OCI-LY7 (cell line): ENCODE measurements around the gene GH1. TPM values are rescaled to one million over a fixed set of nuclear protein-coding genes. Genes with fewer than 3 reads are reported as not detected.

Experiments
- BruUV-seq: library from RNA; stranded (reverse); fragments of 400-500 nt; replicated peaks from 2 replicates; lab custom pipeline; 2021; lab: Mats Ljungman, UMichigan
- CTCF ChIA-PET: fragments of 300-600 bp; sonication (Branson Sonifier 250); formaldehyde crosslinking; loops from one replicate; lab custom pipeline; 2022; ENCODE audit warnings: antibody characterized with exemption; ENCODE audit not compliant: unreplicated experiment; lab: Charles Lee
- POLR2A ChIA-PET: fragments of 300-600 bp; sonication (Branson Sonifier 250); formaldehyde crosslinking; loops from one replicate; lab custom pipeline; 2022; ENCODE audit warnings: antibody characterized with exemption; lab: Charles Lee
- DNase-seq: peaks from one replicate; pipeline ENCODE4 v3.0.0-alpha.2; 2015; ENCODE audit warnings: low spot score
- H2AFZ ChIP-seq: fragments of 200-600 bp; sonication (generic), shearing (Covaris generic); 2 replicates; pipeline ENCODE4 v1.6.1; 2014; ENCODE audit warnings: mild to moderate bottlenecking, antibody characterized with exemption, low read length, moderate library complexity
- H3K27ac ChIP-seq: fragments of 200-600 bp; sonication (generic); 2 replicates; pipeline ENCODE4 v1.5.1; 2014; ENCODE audit warnings: mixed run types, low read depth, mild to moderate bottlenecking, moderate library complexity, low read length, inconsistent platforms; ENCODE audit not compliant: poor library complexity, severe bottlenecking
- H3K36me3 ChIP-seq: fragments of 200-600 bp; sonication (generic); 2 replicates; pipeline ENCODE4 v1.6.1; 2014; ENCODE audit warnings: mild to moderate bottlenecking, antibody characterized with exemption, low read length, moderate library complexity, mixed read lengths; ENCODE audit not compliant: insufficient read depth
- H3K4me1 ChIP-seq: fragments of 200-600 bp; sonication (generic); 2 replicates; pipeline ENCODE4 v1.5.1; 2014; ENCODE audit warnings: mild to moderate bottlenecking, low read length; ENCODE audit not compliant: insufficient read depth, poor library complexity, severe bottlenecking
- H3K4me2 ChIP-seq: fragments of 200-600 bp; sonication (generic); 2 replicates; pipeline ENCODE4 v1.6.1; 2014; ENCODE audit warnings: mild to moderate bottlenecking, low read length
- H3K4me3 ChIP-seq: fragments of 200-600 bp; sonication (generic); 2 replicates; pipeline ENCODE4 v1.5.1; 2014; ENCODE audit warnings: mild to moderate bottlenecking, low read depth, low read length; ENCODE audit not compliant: poor library complexity, severe bottlenecking
- H3K79me2 ChIP-seq: fragments of 200-600 bp; sonication (generic); 2 replicates; pipeline ENCODE4 v1.6.1; 2016; ENCODE audit warnings: low read depth, mild to moderate bottlenecking, low read length, moderate library complexity, mixed read lengths; ENCODE audit not compliant: insufficient read depth
- H3K9me2 ChIP-seq: fragments of 200-600 bp; sonication (generic); 2 replicates; pipeline ENCODE4 v1.6.1; 2016; ENCODE audit warnings: mild to moderate bottlenecking, low read length, mixed read lengths; ENCODE audit not compliant: insufficient read depth
- H3K9me3 ChIP-seq: fragments of 200-600 bp; sonication (generic); 2 replicates; pipeline ENCODE4 v1.6.1; 2014; ENCODE audit warnings: mild to moderate bottlenecking, mixed run types, low read length, mixed read lengths
- H4K20me1 ChIP-seq: fragments of 200-600 bp; sonication (generic); 2 replicates; pipeline ENCODE4 v1.6.1; 2014; ENCODE audit warnings: mild to moderate bottlenecking, antibody characterized with exemption, low read length, moderate library complexity, mixed read lengths; ENCODE audit not compliant: insufficient read depth
- CTCF ChIP-seq: fragments of 200-600 bp; sonication (generic); conservative IDR thresholded peaks from 2 replicates; pipeline ENCODE4 v1.5.1; 2014; ENCODE audit warnings: mild to moderate bottlenecking, antibody characterized with exemption, low read length, moderate library complexity, mixed read lengths
- EZH2phosphoT487 ChIP-seq: fragments of 200-600 bp; sonication (generic); IDR thresholded peaks from 2 replicates; pipeline ENCODE4 v1.6.1; 2018; ENCODE audit warnings: low read depth, borderline replicate concordance, mild to moderate bottlenecking, mixed run types, antibody characterized with exemption, low read length, moderate library complexity, mixed read lengths
- intact Hi-C: fragments of 100-400 bp; cut with micrococcal nuclease; formaldehyde crosslinking; loops from one replicate; pipeline ENCODE4 v1.10.0; 2022; ENCODE audit not compliant: unreplicated experiment
- total RNA-seq, 2 experiments: library from RNA; depleted of rRNA in 1 of 2; stranded (reverse); fragments of >200 nt in 1 of 2; shearing (Covaris generic) in 1 of 2; gene quantifications; 2 replicates each; pipeline ENCODE4 v1.2.3, GENCODE V29; 2014 to 2022

GH1 gene
- total RNA-seq, 2 experiments from 2014 or later: 4.3 TPM; not detected in 1

DNA sequence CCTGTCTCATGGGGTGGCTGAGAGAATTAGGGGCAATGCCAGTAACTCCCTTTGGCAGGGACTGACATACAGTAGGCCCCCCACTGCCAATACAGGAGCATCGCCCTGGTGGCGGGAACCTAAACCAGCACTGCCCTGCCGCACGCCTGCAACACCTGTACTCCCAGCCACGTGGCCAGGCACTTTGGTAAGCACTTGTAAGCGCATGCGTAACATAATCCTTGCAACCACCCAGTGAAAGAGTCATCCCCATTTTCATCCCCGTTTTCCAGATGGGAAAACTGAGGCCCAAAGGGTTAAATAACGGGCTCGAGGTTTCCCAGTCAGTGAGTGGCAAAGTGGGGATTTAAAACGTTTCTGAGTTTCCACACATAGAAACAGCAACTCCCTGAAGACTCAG is 36.6 kb upstream of the GH1 start:
- no TSS peak for BruUV-seq
- Histone ChIP-seq H3K4me3 (peak overlapping the region; percentile 5), H3K9me2 (no peaks in the 10 kb centered on the region), H4K20me1 (no peaks in the 10 kb centered on the region), H3K27ac (peak overlapping the region; percentile 89), H3K4me1 (peaks cover 42% of the 10 kb centered on the region), H3K36me3 (no peaks in the 10 kb centered on the region), H3K4me2 (peak overlapping the region; percentile 80), H3K79me2 (no peaks in the 10 kb centered on the region), H3K9me3 (no peaks in the 10 kb centered on the region), H2AFZ (peak overlapping the region; percentile 64; the same call in 1 of the 2 replicates)
- POLR2A ChIA-PET: interaction anchor here (1.2 to 1.7 kb wide), 4 partner anchors 9 to 35 kb away, joined by 4 to 10 read pairs (median 6); partner anchors contain the start of gene CD79B
- peak; percentile 45 for DNase-seq
- CTCF ChIA-PET: interaction anchor here (0.7 to 2.2 kb wide), 4 partner anchors 9 to 58 kb away, joined by 3 to 17 read pairs (median 6); partner anchors contain the start of gene GH1
- intact Hi-C loops: loop anchor here (2.0 kb wide), 2 partner anchors 36 to 178 kb away; no protein-coding TSS in a partner anchor
- TF ChIP-seq EZH2phosphoT487 (no peak), CTCF (no peak)

DNA sequence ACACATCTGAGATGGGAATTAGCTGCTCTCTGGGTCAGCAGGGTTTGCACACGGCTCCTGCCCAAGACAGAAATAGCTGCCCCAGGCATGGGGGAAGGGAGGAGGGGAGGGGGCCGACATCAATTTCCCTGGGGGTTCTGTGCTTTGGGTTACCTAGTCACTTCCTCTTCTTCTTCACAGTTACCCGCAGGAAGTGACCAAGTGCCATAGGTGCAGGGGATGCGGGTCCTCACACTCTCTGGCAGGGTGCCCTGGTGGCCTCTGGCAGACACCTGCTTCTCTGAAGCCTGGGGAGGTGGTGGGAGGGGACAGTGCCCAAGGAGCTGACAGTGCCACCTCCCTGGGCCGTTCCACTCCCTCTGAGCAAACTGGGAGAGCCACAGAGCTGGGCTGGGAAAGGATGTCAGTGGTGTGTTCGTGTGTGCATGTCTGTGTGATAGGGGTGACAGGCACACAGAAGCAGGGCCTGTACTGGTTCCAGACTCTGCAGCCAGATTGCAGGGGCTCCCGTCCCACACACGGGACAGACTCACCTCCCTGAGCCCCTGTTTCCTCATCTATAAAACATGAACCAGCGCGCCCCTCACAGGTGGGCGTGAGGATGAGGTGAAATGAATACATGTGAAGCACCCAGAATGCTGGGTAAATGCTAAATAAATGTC is 35.9 kb upstream of the GH1 start:
- POLR2A ChIA-PET: interaction anchor here (0.6 to 1.7 kb wide), 6 partner anchors 8 to 35 kb away, joined by 3 to 10 read pairs (median 4); partner anchors contain the start of gene CD79B
- BruUV-seq: no TSS peak
- no peaks in the 10 kb centered on the region for H3K9me3 ChIP-seq
- peak overlapping the region; percentile 89 for H3K27ac ChIP-seq
- H3K79me2 ChIP-seq: no peaks in the 10 kb centered on the region
- CTCF ChIA-PET: interaction anchor here (0.7 to 2.2 kb wide), 6 partner anchors 8 to 87 kb away, joined by 3 to 17 read pairs (median 5); partner anchors contain the start of gene GH1
- peak overlapping the region; percentile 44 for H3K4me3 ChIP-seq
- TF ChIP-seq CTCF (peak; percentile 73), EZH2phosphoT487 (no peak)
- intact Hi-C loops: loop anchor here (2.0 kb wide), 2 partner anchors 36 to 178 kb away; no protein-coding TSS in a partner anchor
- H4K20me1 ChIP-seq: no peaks in the 10 kb centered on the region
- DNase-seq: peak; percentile 91
- peak overlapping the region; percentile 80 for H3K4me2 ChIP-seq
- no peaks in the 10 kb centered on the region for H3K36me3 ChIP-seq
- H3K9me2 ChIP-seq: no peaks in the 10 kb centered on the region
- H3K4me1 ChIP-seq: peaks cover 44% of the 10 kb centered on the region
- peak overlapping the region; percentile 64 for H2AFZ ChIP-seq
